Left cardiac atrium (tissue), 4 donors: ENCODE data around the gene RIT2. TPM values are rescaled to one million over a fixed set of nuclear protein-coding genes. Genes with fewer than 3 reads are reported as not detected.

Experiments
- ATAC-seq, 2 donors: fragments of 200-7000 bp; cut with Tn5 transposase; one replicate each; pipeline ENCODE4 v1.9.1; 2020; ENCODE audit warnings: mild to moderate bottlenecking in 2 of 2, moderate library complexity in 2 of 2
- DNase-seq: peaks from one replicate; pipeline ENCODE4 v3.0.0-alpha.2; 2020
- intact Hi-C, 2 donors: fragments of 100-400 bp; cut with DNase I; formaldehyde crosslinking; loops; one replicate each; pipeline versions ENCODE4 v1.14.1 to v1.15.1; 2022 to 2023
- total RNA-seq, 2 donors: library from RNA; stranded (reverse); fragmentation: NEBNext Ultra II Directional; extraction: Animal tissue kit (Norgen Biotek cat#: 25700); gene quantifications; one replicate each; pipeline ENCODE4 v1.2.1, GENCODE V29; 2021
- donor health status: DM: no; HTN: yes; CAD: no.
- donor health status: DM: no; HTN: yes; CAD: no; lungs with severe emphysema.
- donor health status: DM: yes; HTN: yes; CAD: no.
- donor health status: Dilated cardiomyopathy.

Gene RIT2
- total RNA-seq, 2 donors from 2014 or later: not detected

- intact Hi-C loops: no loop called here
- no peak for DNase-seq
- ATAC-seq: no peak
Measured at GRCh38 chr18:42953306-42953705, 162.2 kb downstream of the RIT2 start.

- intact Hi-C loops: no loop called here
- DNase-seq (no peak), ATAC-seq (no peak)
Measured at GRCh38 chr18:42950732-42951131, 164.8 kb downstream of the RIT2 start.

- no peak for ATAC-seq
- DNase-seq: no peak
- intact Hi-C loops: no loop called here
Measured at GRCh38 chr18:42948831-42949230, 166.7 kb downstream of the RIT2 start.

- DNase-seq (no peak), ATAC-seq (no peak)
- intact Hi-C loops: no loop called here
Measured at GRCh38 chr18:42941860-42942259, 173.6 kb downstream of the RIT2 start.

- no peak for ATAC-seq
- intact Hi-C loops: no loop called here
- DNase-seq: no peak
Measured at GRCh38 chr18:42941021-42941420, 174.5 kb downstream of the RIT2 start.

GRCh38 chr18:42937436-42937835 is 178.0 kb downstream of the RIT2 start:
- DNase-seq (no peak), ATAC-seq (no peak)
- intact Hi-C loops: no loop called here

GRCh38 chr18:42936289-42936688 is 179.2 kb downstream of the RIT2 start:
- intact Hi-C loops: no loop called here
- DNase-seq: no peak
- no peak for ATAC-seq

GRCh38 chr18:42931491-42931890 is 184.0 kb downstream of the RIT2 start:
- intact Hi-C loops: no loop called here
- DNase-seq (no peak), ATAC-seq (peak; percentile 89 to 94)

- ATAC-seq: peak in 1 of 2 donors; percentile 27
- intact Hi-C loops: no loop called here
Measured at GRCh38 chr18:42929857-42930256, 185.6 kb downstream of the RIT2 start.

GRCh38 chr18:42929181-42929580 is 186.3 kb downstream of the RIT2 start:
- DNase-seq (no peak), ATAC-seq (no peak)
- intact Hi-C loops: no loop called here

More at GRCh38 chr18:42929857-42930256, 185.6 kb downstream of the RIT2 start:
- no peak for DNase-seq

- ATAC-seq (no peak), DNase-seq (no peak)
- intact Hi-C loops: no loop called here
Measured at GRCh38 chr18:42925036-42925435, 190.4 kb downstream of the RIT2 start.

- intact Hi-C loops: no loop called here
- no peak for DNase-seq
- ATAC-seq: no peak
Measured at GRCh38 chr18:42922363-42922762, 193.1 kb downstream of the RIT2 start.

- no peak for ATAC-seq
- DNase-seq: no peak
- intact Hi-C loops: no loop called here
Measured at GRCh38 chr18:42921226-42921737, 194.2 kb downstream of the RIT2 start.

- ATAC-seq (no peak), DNase-seq (no peak)
- intact Hi-C loops: no loop called here
Measured at GRCh38 chr18:42920621-42921020, 194.9 kb downstream of the RIT2 start.

- intact Hi-C loops: no loop called here
- DNase-seq: no peak
- ATAC-seq: no peak
Measured at GRCh38 chr18:42915299-42915698, 200.2 kb downstream of the RIT2 start.

- no peak for DNase-seq
- intact Hi-C loops: no loop called here
- ATAC-seq: no peak
Measured at GRCh38 chr18:42914476-42914875, 201.0 kb downstream of the RIT2 start.

- no peak for DNase-seq
Measured at GRCh38 chr18:42909095-42909494, 206.4 kb downstream of the RIT2 start.

GRCh38 chr18:42906761-42907160 is 208.7 kb downstream of the RIT2 start:
- ATAC-seq: no peak
- DNase-seq: no peak
- intact Hi-C loops: no loop called here

More at GRCh38 chr18:42909095-42909494, 206.4 kb downstream of the RIT2 start:
- intact Hi-C loops: no loop called here
- ATAC-seq: no peak

- no peak for ATAC-seq
- intact Hi-C loops: no loop called here
- DNase-seq: no peak
Measured at GRCh38 chr18:42901161-42901560, 214.3 kb downstream of the RIT2 start.

- intact Hi-C loops: no loop called here
- ATAC-seq: no peak
Measured at GRCh38 chr18:42893977-42894376, 221.5 kb downstream of the RIT2 start.

GRCh38 chr18:42892181-42892580 is 223.3 kb downstream of the RIT2 start:
- no peak for ATAC-seq
- intact Hi-C loops: no loop called here
- DNase-seq: no peak

More at GRCh38 chr18:42893977-42894376, 221.5 kb downstream of the RIT2 start:
- no peak for DNase-seq

- DNase-seq (no peak), ATAC-seq (no peak)
- intact Hi-C loops: no loop called here
Measured at GRCh38 chr18:42891705-42892104, 223.8 kb downstream of the RIT2 start.
